Measurements from ENCODE around the gene OR51T1. TPM values are rescaled to one million over a fixed set of nuclear protein-coding genes. Genes with fewer than 3 reads are reported as not detected.

The OR51T1 gene
- total and polyA plus RNA-seq, 5 donors from 2014 or later: not detected

DNA sequence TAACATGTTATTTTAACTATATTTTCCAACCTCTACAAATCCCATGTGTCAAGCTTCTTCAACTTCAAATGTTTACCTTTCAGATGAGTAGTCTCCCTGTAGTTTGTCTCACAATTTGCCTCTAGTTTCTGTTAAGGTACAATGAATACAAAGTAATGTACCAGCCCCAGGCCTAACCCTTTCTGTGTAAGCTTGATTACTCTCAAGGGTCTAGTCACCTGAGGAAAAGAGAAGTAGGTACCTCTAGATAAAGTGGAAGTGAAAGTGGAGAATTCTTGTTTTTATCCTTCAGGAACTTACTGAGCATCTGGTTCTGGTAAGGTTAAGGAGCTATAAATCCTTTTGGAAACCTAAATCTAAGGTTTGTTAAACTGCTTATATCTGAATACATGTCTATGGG is 21.8 kb downstream of the OR51T1 start, which contains the start of gene OR51A7:
Gene OR51A7 (plus strand): TSS at position 300 of the 400 bp plus-strand sequence. CDS start 3,587 bp downstream, outside the sequence.
- Histone ChIP-seq H3K36me3 (ENCODE audit: control insufficient read depth, insufficient read depth, low read length) (no peaks in the 10 kb centered on the region), H3K27ac (ENCODE audit: insufficient read depth, low read length, poor library complexity, severe bottlenecking) (no peak within 1 kb of the TSS), H3K4me1 (ENCODE audit: control insufficient read depth, insufficient read depth, low read length, poor library complexity, severe bottlenecking) (no peaks in the 10 kb centered on the region), H3K9me3 (ENCODE audit: control insufficient read depth in 2 of 2, low read length in 2 of 2) (no peaks in the 10 kb centered on the region), H3K27me3 (ENCODE audit: control insufficient read depth, insufficient read depth, low read length) (no peaks in the 10 kb centered on the region), H3K4me3 (ENCODE audit: low read depth, low read length) (no peak within 1 kb of the TSS)
- H3K9me3 Mint-ChIP-seq: peaks cover 0 to 5% (median 0%) of the 10 kb centered on the region in 7 donors
- no peak for ATAC-seq (ENCODE audit: low read depth in 2 of 2)
- no peak for DNase-seq
- no peaks in the 10 kb centered on the region for H3K4me1 Mint-ChIP-seq
- no peaks in the 10 kb centered on the region for H3K36me3 Mint-ChIP-seq
- no peak within 1 kb of the TSS for H3K27ac Mint-ChIP-seq
- H3K27me3 Mint-ChIP-seq: no peaks in the 10 kb centered on the region
- H3K4me3 Mint-ChIP-seq: no peak within 1 kb of the TSS

GRCh38 chr11:4916581-4916980 is 34.9 kb downstream of the OR51T1 start:
- no peak overlapping the region for H3K4me3 Mint-ChIP-seq
- H3K4me1 ChIP-seq (ENCODE audit: control insufficient read depth, insufficient read depth, low read length, poor library complexity, severe bottlenecking): no peaks in the 10 kb centered on the region
- H3K4me1 Mint-ChIP-seq: no peaks in the 10 kb centered on the region
- no peaks in the 10 kb centered on the region for H3K27me3 Mint-ChIP-seq
- DNase-seq (no peak), ATAC-seq (ENCODE audit: low read depth in 2 of 2) (no peak)
- no peak overlapping the region for H3K27ac Mint-ChIP-seq
- no peaks in the 10 kb centered on the region for H3K36me3 ChIP-seq (ENCODE audit: control insufficient read depth, insufficient read depth, low read length)
- H3K9me3 ChIP-seq (ENCODE audit: control insufficient read depth in 2 of 2, low read length in 2 of 2): no peaks in the 10 kb centered on the region
- H3K4me3 ChIP-seq (ENCODE audit: low read depth, low read length): no peak overlapping the region
- no peaks in the 10 kb centered on the region for H3K36me3 Mint-ChIP-seq
- no peaks in the 10 kb centered on the region for H3K27me3 ChIP-seq (ENCODE audit: control insufficient read depth, insufficient read depth, low read length)
- H3K9me3 Mint-ChIP-seq: peaks cover 0 to 1% (median 0%) of the 10 kb centered on the region in 7 donors
- no peak overlapping the region for H3K27ac ChIP-seq (ENCODE audit: insufficient read depth, low read length, poor library complexity, severe bottlenecking)

DNA sequence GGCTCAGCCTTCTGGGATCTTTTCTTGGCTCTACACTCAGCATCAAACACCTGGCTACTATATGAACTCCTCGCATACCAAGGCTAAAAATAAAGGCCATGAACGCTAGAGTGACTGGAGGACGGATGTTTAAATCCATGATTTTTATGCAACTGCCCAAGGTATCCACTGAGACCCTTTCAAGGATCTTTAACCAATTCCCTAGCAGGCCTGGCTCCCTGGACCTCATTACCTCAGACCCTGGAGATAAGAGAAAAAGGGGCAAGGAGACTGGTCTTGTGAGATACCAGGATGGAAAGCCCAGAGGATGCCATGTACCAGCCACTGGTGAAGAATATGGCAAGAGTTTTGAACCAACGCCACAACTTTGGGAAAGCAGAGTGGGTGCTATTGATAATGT is 37.5 kb downstream of the OR51T1 start, which contains the start of gene OR51G2:
Gene OR51G2 (minus strand): TSS at position 101 of the 400 bp plus-strand sequence. CDS start 3,687 bp downstream, outside the sequence.
- no peak within 1 kb of the TSS for H3K27ac Mint-ChIP-seq
- H3K36me3 Mint-ChIP-seq: no peaks in the 10 kb centered on the region
- H3K4me3 Mint-ChIP-seq: no peak within 1 kb of the TSS
- Histone ChIP-seq H3K9me3 (ENCODE audit: control insufficient read depth in 2 of 2, low read length in 2 of 2) (no peaks in the 10 kb centered on the region), H3K4me1 (ENCODE audit: control insufficient read depth, insufficient read depth, low read length, poor library complexity, severe bottlenecking) (no peaks in the 10 kb centered on the region), H3K36me3 (ENCODE audit: control insufficient read depth, insufficient read depth, low read length) (no peaks in the 10 kb centered on the region), H3K27me3 (ENCODE audit: control insufficient read depth, insufficient read depth, low read length) (no peaks in the 10 kb centered on the region), H3K4me3 (ENCODE audit: low read depth, low read length) (no peak within 1 kb of the TSS), H3K27ac (ENCODE audit: insufficient read depth, low read length, poor library complexity, severe bottlenecking) (no peak within 1 kb of the TSS)
- H3K27me3 Mint-ChIP-seq: no peaks in the 10 kb centered on the region
- DNase-seq: no peak
- no peak for ATAC-seq (ENCODE audit: low read depth in 2 of 2)
- peaks cover 0 to 3% (median 0%) of the 10 kb centered on the region in 7 donors for H3K9me3 Mint-ChIP-seq
- no peaks in the 10 kb centered on the region for H3K4me1 Mint-ChIP-seq

- Mint-ChIP-seq H3K4me1 (no peaks in the 10 kb centered on the region), H3K4me3 (no peak overlapping the region), H3K9me3 (peaks cover 0 to 4% (median 0%) of the 10 kb centered on the region in 7 donors), H3K27ac (no peak overlapping the region), H3K27me3 (no peaks in the 10 kb centered on the region), H3K36me3 (no peaks in the 10 kb centered on the region)
- no peak overlapping the region for H3K4me3 ChIP-seq (ENCODE audit: low read depth, low read length)
- H3K27me3 ChIP-seq (ENCODE audit: control insufficient read depth, insufficient read depth, low read length): no peaks in the 10 kb centered on the region
- no peaks in the 10 kb centered on the region for H3K36me3 ChIP-seq (ENCODE audit: control insufficient read depth, insufficient read depth, low read length)
- no peak for DNase-seq
- H3K27ac ChIP-seq (ENCODE audit: insufficient read depth, low read length, poor library complexity, severe bottlenecking): no peak overlapping the region
- no peaks in the 10 kb centered on the region for H3K9me3 ChIP-seq (ENCODE audit: control insufficient read depth in 2 of 2, low read length in 2 of 2)
- H3K4me1 ChIP-seq (ENCODE audit: control insufficient read depth, insufficient read depth, low read length, poor library complexity, severe bottlenecking): no peaks in the 10 kb centered on the region
- no peak for ATAC-seq (ENCODE audit: low read depth in 2 of 2)
Measured at GRCh38 chr11:4921796-4922195, 40.1 kb downstream of the OR51T1 start.

DNA sequence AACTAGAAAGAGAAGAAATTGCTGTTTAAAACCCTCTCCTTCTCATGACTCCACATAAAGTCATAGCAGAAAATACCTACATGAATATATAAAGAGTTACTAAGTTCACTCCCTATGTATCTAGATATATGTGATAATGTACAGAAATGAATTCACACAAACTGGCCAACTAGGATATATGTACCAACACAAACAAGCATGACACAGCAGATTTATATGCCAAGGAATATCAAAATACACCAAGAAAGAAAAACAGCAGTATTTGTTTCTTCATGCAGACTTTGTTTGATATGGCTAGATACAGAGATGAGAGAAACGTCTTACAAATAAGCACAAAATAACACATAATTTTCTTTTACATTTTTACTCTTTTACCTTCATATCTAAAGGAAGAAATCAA is 40.6 kb downstream of the OR51T1 start:
- Histone ChIP-seq H3K27me3 (ENCODE audit: control insufficient read depth, insufficient read depth, low read length) (no peaks in the 10 kb centered on the region), H3K9me3 (ENCODE audit: control insufficient read depth in 2 of 2, low read length in 2 of 2) (no peaks in the 10 kb centered on the region), H3K27ac (ENCODE audit: insufficient read depth, low read length, poor library complexity, severe bottlenecking) (no peak overlapping the region), H3K4me3 (ENCODE audit: low read depth, low read length) (no peak overlapping the region), H3K4me1 (ENCODE audit: control insufficient read depth, insufficient read depth, low read length, poor library complexity, severe bottlenecking) (no peaks in the 10 kb centered on the region), H3K36me3 (ENCODE audit: control insufficient read depth, insufficient read depth, low read length) (no peaks in the 10 kb centered on the region)
- H3K36me3 Mint-ChIP-seq: no peaks in the 10 kb centered on the region
- no peak overlapping the region for H3K4me3 Mint-ChIP-seq
- peaks cover 0 to 4% (median 0%) of the 10 kb centered on the region in 7 donors for H3K9me3 Mint-ChIP-seq
- no peaks in the 10 kb centered on the region for H3K4me1 Mint-ChIP-seq
- ATAC-seq (ENCODE audit: low read depth in 2 of 2) (no peak), DNase-seq (no peak)
- H3K27me3 Mint-ChIP-seq: no peaks in the 10 kb centered on the region
- no peak overlapping the region for H3K27ac Mint-ChIP-seq

DNA sequence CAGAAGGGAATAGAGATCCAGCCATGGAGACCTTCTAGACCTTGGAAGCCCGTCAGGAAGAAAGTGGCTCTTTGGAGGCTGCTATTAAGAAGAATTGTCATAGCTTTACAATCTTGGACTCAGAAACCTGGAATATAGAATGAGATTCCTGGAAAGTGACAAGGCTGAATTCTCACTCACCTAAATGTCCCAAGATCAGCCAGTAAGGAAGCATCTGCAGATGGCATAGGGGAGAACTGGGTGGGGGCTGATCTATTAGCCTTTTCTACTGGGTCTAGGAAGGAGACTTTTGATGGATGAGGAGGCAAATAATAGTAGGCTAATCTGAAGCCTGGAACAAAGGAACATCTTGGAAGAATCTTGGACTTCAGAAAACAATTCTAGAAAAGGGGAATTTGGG is 42.5 kb downstream of the OR51T1 start, which contains the start of gene OR51G1:
Gene OR51G1 (minus strand): TSS at position 101 of the 400 bp plus-strand sequence. CDS start 0 bp downstream, at position 101.
- Histone ChIP-seq H3K4me1 (ENCODE audit: control insufficient read depth, insufficient read depth, low read length, poor library complexity, severe bottlenecking) (no peaks in the 10 kb centered on the region), H3K4me3 (ENCODE audit: low read depth, low read length) (no peak within 1 kb of the TSS), H3K36me3 (ENCODE audit: control insufficient read depth, insufficient read depth, low read length) (no peaks in the 10 kb centered on the region), H3K27me3 (ENCODE audit: control insufficient read depth, insufficient read depth, low read length) (no peaks in the 10 kb centered on the region), H3K27ac (ENCODE audit: insufficient read depth, low read length, poor library complexity, severe bottlenecking) (no peak within 1 kb of the TSS), H3K9me3 (ENCODE audit: control insufficient read depth in 2 of 2, low read length in 2 of 2) (no peaks in the 10 kb centered on the region)
- H3K27ac Mint-ChIP-seq: no peak within 1 kb of the TSS
- H3K9me3 Mint-ChIP-seq: peaks cover 0 to 4% (median 0%) of the 10 kb centered on the region in 7 donors
- ATAC-seq (ENCODE audit: low read depth in 2 of 2) (no peak), DNase-seq (no peak)
- H3K4me1 Mint-ChIP-seq: no peaks in the 10 kb centered on the region
- H3K4me3 Mint-ChIP-seq: peak within 1 kb of the TSS in 1 of 4 donors; percentile 58
- no peaks in the 10 kb centered on the region for H3K27me3 Mint-ChIP-seq
- no peaks in the 10 kb centered on the region for H3K36me3 Mint-ChIP-seq

DNA sequence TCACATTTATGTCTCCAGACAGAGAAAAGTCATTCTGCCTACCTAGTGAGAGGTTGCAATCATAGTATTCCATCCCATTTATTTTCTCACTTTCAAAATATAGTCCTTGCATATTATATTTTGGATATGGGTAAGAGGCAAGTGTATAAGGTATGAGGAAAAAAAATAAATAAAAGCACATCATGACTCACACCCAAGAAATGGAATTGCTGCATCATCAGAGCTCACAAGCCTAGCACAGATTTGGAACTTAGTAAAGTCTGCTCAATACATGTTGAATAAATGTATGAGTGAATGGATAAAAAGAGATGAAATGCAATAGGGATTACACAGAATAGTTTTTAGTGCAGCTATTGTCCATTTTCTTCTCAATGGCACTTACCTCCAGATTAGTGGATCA is 44.9 kb downstream of the OR51T1 start:
- Mint-ChIP-seq H3K27ac (no peak overlapping the region), H3K27me3 (no peaks in the 10 kb centered on the region)

More for the DNA sequence above, 44.9 kb downstream of the OR51T1 start:
- Histone ChIP-seq H3K27me3 (ENCODE audit: control insufficient read depth, insufficient read depth, low read length) (no peaks in the 10 kb centered on the region), H3K4me3 (ENCODE audit: low read depth, low read length) (no peak overlapping the region), H3K27ac (ENCODE audit: insufficient read depth, low read length, poor library complexity, severe bottlenecking) (no peak overlapping the region), H3K9me3 (ENCODE audit: control insufficient read depth in 2 of 2, low read length in 2 of 2) (no peaks in the 10 kb centered on the region), H3K36me3 (ENCODE audit: control insufficient read depth, insufficient read depth, low read length) (no peaks in the 10 kb centered on the region), H3K4me1 (ENCODE audit: control insufficient read depth, insufficient read depth, low read length, poor library complexity, severe bottlenecking) (no peaks in the 10 kb centered on the region)
- DNase-seq (no peak), ATAC-seq (ENCODE audit: low read depth in 2 of 2) (no peak)
- Mint-ChIP-seq H3K4me3 (no peak overlapping the region), H3K4me1 (no peaks in the 10 kb centered on the region), H3K9me3 (peaks cover 0 to 6% (median 0%) of the 10 kb centered on the region in 7 donors), H3K36me3 (no peaks in the 10 kb centered on the region)

Measured in CD4-positive, CD25-positive, alpha-beta regulatory T cell (primary cell).